NCI-H69 (cell line): ENCODE measurements around the gene MITF.

Experiments used
- DNase-seq: peaks from one replicate; lab custom pipeline; 2025; lab: John Stamatoyannopoulos, UW

MITF gene

GRCh38 chr3:69963643-69964042 lies 224.4 kb downstream of the MITF start:
- DNase-seq: no peak

- DNase-seq: no peak
These were observed 227.9 kb downstream of the MITF start for GRCh38 chr3:69967156-69967555.

- no peak for DNase-seq
These were observed 231.6 kb downstream of the MITF start for GRCh38 chr3:69970827-69971226.

GRCh38 chr3:69972672-69973071 lies 233.4 kb downstream of the MITF start:
- DNase-seq: no peak

GRCh38 chr3:69976021-69976420 lies 236.8 kb downstream of the MITF start:
- DNase-seq: no peak

GRCh38 chr3:69983546-69984265 lies 244.4 kb downstream of the MITF start:
- DNase-seq: no peak

GRCh38 chr3:69985266-69985665 lies 246.0 kb downstream of the MITF start:
- DNase-seq: no peak

GRCh38 chr3:69986419-69986818 lies 247.2 kb downstream of the MITF start:
- DNase-seq: no peak

- DNase-seq: no peak
These were observed 248.6 kb downstream of the MITF start for GRCh38 chr3:69987833-69988232.

GRCh38 chr3:69993757-69994156 lies 254.5 kb downstream of the MITF start:
- DNase-seq: no peak

GRCh38 chr3:69994919-69995318 lies 255.7 kb downstream of the MITF start:
- no peak for DNase-seq

GRCh38 chr3:69997631-69998307 lies 258.5 kb downstream of the MITF start:
- no peak for DNase-seq

- no peak for DNase-seq
These were observed 259.5 kb downstream of the MITF start for GRCh38 chr3:69998759-69999139.

- peak; percentile 44 for DNase-seq
These were observed 260.1 kb downstream of the MITF start, which contains the start of gene SAMMSON for GRCh38 chr3:69999140-70000027. Gene SAMMSON (plus strand): TSS chr3:69999733.

GRCh38 chr3:70000028-70000410 lies 260.8 kb downstream of the MITF start:
- DNase-seq: peak; percentile 2

- no peak for DNase-seq
These were observed 261.4 kb downstream of the MITF start for GRCh38 chr3:70000563-70001081.

- no peak for DNase-seq
These were observed 263.9 kb downstream of the MITF start for GRCh38 chr3:70003119-70003518.

- no peak for DNase-seq
These were observed 266.8 kb downstream of the MITF start for GRCh38 chr3:70006089-70006488.

- no peak for DNase-seq
These were observed 271.1 kb downstream of the MITF start for GRCh38 chr3:70010346-70010745.

- DNase-seq: no peak
These were observed 272.3 kb downstream of the MITF start for GRCh38 chr3:70011582-70011981.
